Activated CD4-positive, alpha-beta T cell treated with anti-CD3 and anti-CD28 coated beads, Interleukin-2, amount 50 U/mL, for 4 hours (primary cell): ENCODE measurements around the gene RAB3A.

ENCODE experiments used
- DNase-seq, 2 experiments: peaks; one replicate each; pipeline ENCODE4 v3.0.0-alpha.2; 2020

RAB3A gene

DNA sequence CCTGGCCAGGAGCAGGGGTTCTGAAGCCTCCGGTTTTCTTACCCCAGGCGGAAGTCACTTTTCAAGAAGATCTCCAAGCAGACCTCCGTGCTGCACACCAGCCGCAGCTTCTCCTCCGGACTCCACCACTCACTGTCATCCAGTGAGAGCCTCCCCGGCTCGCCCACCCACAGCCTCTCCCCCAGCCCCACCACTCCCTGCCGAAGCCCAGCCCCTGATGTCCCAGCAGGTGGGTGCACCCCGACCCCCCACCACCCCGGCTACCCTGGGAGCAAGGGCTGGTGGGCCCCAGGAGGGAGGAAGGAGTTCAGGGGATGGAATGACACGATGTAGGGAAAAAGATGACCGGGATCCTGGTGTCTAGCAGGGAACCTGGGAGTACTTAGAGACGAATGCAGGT, 56.4 kb downstream of the RAB3A start:
- DNase-seq = no peak
